Muscle layer of duodenum (tissue), 2 donors: ENCODE results near the gene TP53BP2.
A peak's percentile ranks its signal among the peaks of the same experiment; 100 is the strongest.

Source experiments
- H3K27ac ChIP-seq: one replicate; pipeline ENCODE4 v1.7.0; 2013; ENCODE audit warnings: mild to moderate bottlenecking, low read length
- H3K27me3 ChIP-seq: one replicate; pipeline ENCODE4 v1.7.0; 2013; ENCODE audit warnings: low read depth, mild to moderate bottlenecking, control low read depth, low read length
- H3K36me3 ChIP-seq, 2 donors: one replicate each; pipeline ENCODE4 v1.7.0; 2013; ENCODE audit warnings: low read length in 2 of 2, control low read depth in 1 of 2, mild to moderate bottlenecking in 1 of 2; ENCODE audit not compliant: insufficient read depth in 2 of 2, control insufficient read depth in 1 of 2
- H3K4me1 ChIP-seq, 2 donors: one replicate each; pipeline ENCODE4 v1.7.0; 2013; ENCODE audit warnings: low read length in 2 of 2, mild to moderate bottlenecking in 2 of 2, control low read depth in 1 of 2, moderate library complexity in 1 of 2; ENCODE audit not compliant: insufficient read depth in 2 of 2, control insufficient read depth in 1 of 2
- H3K4me3 ChIP-seq, 2 donors: one replicate each; pipeline ENCODE4 v1.7.0; 2013; ENCODE audit warnings: low read length in 2 of 2, low read depth in 1 of 2, mild to moderate bottlenecking in 1 of 2
- H3K9me3 ChIP-seq, 2 donors: one replicate each; pipeline ENCODE4 v1.7.0; 2013; ENCODE audit warnings: low read length in 2 of 2, control low read depth in 1 of 2, mild to moderate bottlenecking in 1 of 2; ENCODE audit not compliant: control insufficient read depth in 1 of 2
- donor health status: healthy.

The TP53BP2 gene

GRCh38 chr1:223837687-223838086, 8.1 kb downstream of the TP53BP2 start:
- no peak overlapping the region for H3K4me3 ChIP-seq
- no peaks in the 10 kb centered on the region for H3K27me3 ChIP-seq
- peaks cover 15 to 16% of the 10 kb centered on the region in 2 donors for H3K4me1 ChIP-seq
- no peaks in the 10 kb centered on the region for H3K36me3 ChIP-seq
- no peaks in the 10 kb centered on the region for H3K9me3 ChIP-seq
- no peak overlapping the region for H3K27ac ChIP-seq

- Histone ChIP-seq H3K36me3 (no peaks in the 10 kb centered on the region), H3K27me3 (no peaks in the 10 kb centered on the region), H3K9me3 (no peaks in the 10 kb centered on the region), H3K4me1 (peaks cover 20 to 21% of the 10 kb centered on the region in 2 donors), H3K27ac (no peak overlapping the region), H3K4me3 (no peak overlapping the region)
These were observed 8.5 kb downstream of the TP53BP2 start for GRCh38 chr1:223837206-223837605.

GRCh38 chr1:223836586-223836985, 9.2 kb downstream of the TP53BP2 start:
- Histone ChIP-seq H3K9me3 (no peaks in the 10 kb centered on the region), H3K27me3 (no peaks in the 10 kb centered on the region), H3K4me1 (peaks cover 15 to 26% of the 10 kb centered on the region in 2 donors), H3K36me3 (peaks cover 0 to 4% of the 10 kb centered on the region in 2 donors), H3K27ac (no peak overlapping the region), H3K4me3 (no peak overlapping the region)

GRCh38 chr1:223835754-223836153, 10.0 kb downstream of the TP53BP2 start:
- Histone ChIP-seq H3K9me3 (no peaks in the 10 kb centered on the region), H3K27me3 (no peaks in the 10 kb centered on the region), H3K36me3 (peaks cover 0 to 4% of the 10 kb centered on the region in 2 donors), H3K4me3 (no peak overlapping the region), H3K27ac (peak overlapping the region; percentile 78), H3K4me1 (peaks cover 11 to 27% of the 10 kb centered on the region in 2 donors)

GRCh38 chr1:223834660-223835263, 11.0 kb downstream of the TP53BP2 start:
- peaks cover 11 to 27% of the 10 kb centered on the region in 2 donors for H3K4me1 ChIP-seq
- no peak overlapping the region for H3K4me3 ChIP-seq
- peak overlapping the region; percentile 78 for H3K27ac ChIP-seq

GRCh38 chr1:223833948-223834347, 11.8 kb downstream of the TP53BP2 start:
- H3K36me3 ChIP-seq = peaks cover 0 to 4% of the 10 kb centered on the region in 2 donors
- no peak overlapping the region for H3K4me3 ChIP-seq
- no peak overlapping the region for H3K27ac ChIP-seq
- H3K4me1 ChIP-seq = peaks cover 11 to 27% of the 10 kb centered on the region in 2 donors
- no peaks in the 10 kb centered on the region for H3K9me3 ChIP-seq
- no peaks in the 10 kb centered on the region for H3K27me3 ChIP-seq

More at GRCh38 chr1:223834660-223835263, 11.0 kb downstream of the TP53BP2 start:
- Histone ChIP-seq H3K9me3 (no peaks in the 10 kb centered on the region), H3K36me3 (peaks cover 0 to 4% of the 10 kb centered on the region in 2 donors), H3K27me3 (no peaks in the 10 kb centered on the region)

GRCh38 chr1:223832637-223832943, 13.2 kb downstream of the TP53BP2 start:
- H3K9me3 ChIP-seq = no peaks in the 10 kb centered on the region
- H3K27ac ChIP-seq = peak overlapping the region; percentile 89
- peaks cover 11 to 27% of the 10 kb centered on the region in 2 donors for H3K4me1 ChIP-seq
- H3K36me3 ChIP-seq = peaks cover 0 to 4% of the 10 kb centered on the region in 2 donors
- no peaks in the 10 kb centered on the region for H3K27me3 ChIP-seq
- no peak overlapping the region for H3K4me3 ChIP-seq

- peak overlapping the region; percentile 89 for H3K27ac ChIP-seq
- H3K36me3 ChIP-seq = peaks cover 0 to 4% of the 10 kb centered on the region in 2 donors
- H3K27me3 ChIP-seq = no peaks in the 10 kb centered on the region
- no peaks in the 10 kb centered on the region for H3K9me3 ChIP-seq
- H3K4me3 ChIP-seq = no peak overlapping the region
- H3K4me1 ChIP-seq = peaks cover 11 to 27% of the 10 kb centered on the region in 2 donors
These were observed 13.8 kb downstream of the TP53BP2 start for GRCh38 chr1:223831755-223832636.

GRCh38 chr1:223829678-223830077, 16.1 kb downstream of the TP53BP2 start:
- H3K27me3 ChIP-seq = no peaks in the 10 kb centered on the region
- H3K36me3 ChIP-seq = peaks cover 0 to 4% of the 10 kb centered on the region in 2 donors
- H3K9me3 ChIP-seq = no peaks in the 10 kb centered on the region
- no peak overlapping the region for H3K27ac ChIP-seq
- no peak overlapping the region for H3K4me3 ChIP-seq
- H3K4me1 ChIP-seq = peaks cover 10 to 25% of the 10 kb centered on the region in 2 donors

- H3K27ac ChIP-seq = no peak overlapping the region
- peaks cover 0 to 4% of the 10 kb centered on the region in 2 donors for H3K36me3 ChIP-seq
- no peak overlapping the region for H3K4me3 ChIP-seq
- H3K27me3 ChIP-seq = no peaks in the 10 kb centered on the region
- no peaks in the 10 kb centered on the region for H3K9me3 ChIP-seq
- H3K4me1 ChIP-seq = peaks cover 10 to 25% of the 10 kb centered on the region in 2 donors
These were observed 17.4 kb downstream of the TP53BP2 start for GRCh38 chr1:223828162-223828848.

GRCh38 chr1:223827193-223827663, 18.5 kb downstream of the TP53BP2 start:
- H3K27me3 ChIP-seq = no peaks in the 10 kb centered on the region
- H3K27ac ChIP-seq = no peak overlapping the region
- H3K4me1 ChIP-seq = peaks cover 3 to 15% of the 10 kb centered on the region in 2 donors
- no peak overlapping the region for H3K4me3 ChIP-seq
- peaks cover 0 to 4% of the 10 kb centered on the region in 2 donors for H3K36me3 ChIP-seq
- H3K9me3 ChIP-seq = no peaks in the 10 kb centered on the region
